Activated B cell treated with CpG ODN at 0.5 μM for 24 hours (primary cell): ENCODE results near the gene ZNF346. TPM values are rescaled to one million over a fixed set of nuclear protein-coding genes. Genes with fewer than 3 reads are reported as not detected.

Source experiments
- ATAC-seq: fragments of 200-7000 bp; cut with Tn5 transposase; one replicate; pipeline ENCODE4 v1.10.0; 2021; ENCODE audit warnings: low read depth, mild to moderate bottlenecking, moderate library complexity
- CTCF ChIA-PET: fragments of 350-600 bp; sonication (Branson Sonifier 250); formaldehyde crosslinking; loops from one replicate; lab custom pipeline; 2021; ENCODE audit warnings: antibody characterized with exemption; lab: Charles Lee
- POLR2A ChIA-PET: fragments of 350-600 bp; sonication (Branson Sonifier 250); formaldehyde crosslinking; loops from one replicate; lab custom pipeline; 2021; ENCODE audit warnings: antibody characterized with exemption; lab: Charles Lee
- DNase-seq: peaks from one replicate; pipeline ENCODE4 v3.0.0; 2022
- H3K27ac Mint-ChIP-seq: one replicate; pipeline ENCODE4 v1.8.0; 2020; ENCODE audit warnings: mixed read lengths
- H3K27me3 Mint-ChIP-seq: one replicate; pipeline ENCODE4 v1.8.0; 2021; ENCODE audit warnings: mixed read lengths
- H3K36me3 Mint-ChIP-seq: one replicate; pipeline ENCODE4 v1.8.0; 2021; ENCODE audit warnings: low read depth, mixed read lengths
- H3K4me1 Mint-ChIP-seq: one replicate; pipeline ENCODE4 v1.8.0; 2021; ENCODE audit warnings: mixed read lengths
- H3K4me3 Mint-ChIP-seq: one replicate; pipeline ENCODE4 v1.8.0; 2020; ENCODE audit warnings: mild to moderate bottlenecking, mixed read lengths
- H3K9me3 Mint-ChIP-seq: one replicate; pipeline ENCODE4 v1.8.0; 2020; ENCODE audit warnings: mixed read lengths
- CTCF ChIP-seq: fragments of 200-600 bp; IDR thresholded peaks from one replicate; pipeline ENCODE4 v1.8.0; 2022; ENCODE audit warnings: antibody characterized with exemption, mild to moderate bottlenecking
- intact Hi-C: fragments of 100-400 bp; cut with micrococcal nuclease; formaldehyde crosslinking; loops from one replicate; pipeline ENCODE4 v1.15.1; 2024
- total RNA-seq: library from RNA; stranded (reverse); gene quantifications from 2 replicates; pipeline ENCODE4 v1.2.3, GENCODE V29; 2022

Gene ZNF346
- total RNA-seq, 1 donor from 2014 or later = 31.4 TPM

- CTCF ChIA-PET = interaction anchor here (0.7 kb wide), 1 partner anchor 24 kb away, joined by 5 read pairs; no protein-coding TSS in a partner anchor
- intact Hi-C loops = no loop called here
- no peak for TF ChIP-seq CTCF
- no peak for ATAC-seq
- POLR2A ChIA-PET = interaction anchor here (1.3 kb wide), 1 partner anchor 12 kb away, joined by 4 read pairs; the partner anchor contains the start of gene NSD1
- Mint-ChIP-seq H3K4me3 (no peak overlapping the region), H3K4me1 (peaks cover 17% of the 10 kb centered on the region), H3K27me3 (no peaks in the 10 kb centered on the region), H3K36me3 (no peaks in the 10 kb centered on the region), H3K9me3 (no peaks in the 10 kb centered on the region), H3K27ac (no peak overlapping the region)
- DNase-seq = no peak
Measured at GRCh38 chr5:177122566-177122965, 100.1 kb downstream of the ZNF346 start.

- H3K36me3 Mint-ChIP-seq = no peaks in the 10 kb centered on the region
- TF ChIP-seq CTCF = no peak
- CTCF ChIA-PET = interaction anchor here (1.3 kb wide), 1 partner anchor 12 kb away, joined by 4 read pairs; no protein-coding TSS in a partner anchor
- H3K27me3 Mint-ChIP-seq = no peaks in the 10 kb centered on the region
- H3K4me1 Mint-ChIP-seq = peaks cover 24% of the 10 kb centered on the region
- peak overlapping the region; percentile 82 for H3K27ac Mint-ChIP-seq
- intact Hi-C loops = loop anchor here (1.0 kb wide), 1 partner anchor 9 kb away; the partner anchor contains the start of gene NSD1
- no peak for DNase-seq
- ATAC-seq = peak; percentile 66
- POLR2A ChIA-PET = interaction anchor here (0.7 to 1.5 kb wide), 4 partner anchors 9 to 178 kb away, joined by 3 to 24 read pairs (median 5); partner anchors contain the start of gene NSD1
- peak overlapping the region; percentile 59 for H3K4me3 Mint-ChIP-seq
- no peaks in the 10 kb centered on the region for H3K9me3 Mint-ChIP-seq
Measured at GRCh38 chr5:177123789-177124485, 101.4 kb downstream of the ZNF346 start.

GRCh38 chr5:177124486-177124991 lies 102.0 kb downstream of the ZNF346 start:
- ATAC-seq = peak; percentile 90
- Mint-ChIP-seq H3K9me3 (no peaks in the 10 kb centered on the region), H3K27ac (peak overlapping the region; percentile 82), H3K36me3 (no peaks in the 10 kb centered on the region), H3K4me3 (peak overlapping the region; percentile 59), H3K4me1 (peaks cover 30% of the 10 kb centered on the region), H3K27me3 (no peaks in the 10 kb centered on the region)
- CTCF ChIA-PET = interaction anchor here (1.3 kb wide), 1 partner anchor 13 kb away, joined by 4 read pairs; no protein-coding TSS in a partner anchor
- DNase-seq = no peak
- no peak for TF ChIP-seq CTCF
- POLR2A ChIA-PET = interaction anchor here (0.7 to 1.5 kb wide), 4 partner anchors 9 to 177 kb away, joined by 3 to 24 read pairs (median 5); partner anchors contain the start of gene NSD1
- intact Hi-C loops = loop anchor here (1.0 kb wide), 1 partner anchor 9 kb away; the partner anchor contains the start of gene NSD1

- ATAC-seq (no peak), DNase-seq (no peak)
- Mint-ChIP-seq H3K4me3 (no peak overlapping the region), H3K4me1 (peaks cover 39% of the 10 kb centered on the region), H3K27me3 (no peaks in the 10 kb centered on the region), H3K27ac (no peak overlapping the region), H3K9me3 (no peaks in the 10 kb centered on the region), H3K36me3 (no peaks in the 10 kb centered on the region)
- CTCF ChIA-PET = no interaction called here
- POLR2A ChIA-PET = interaction anchor here (0.6 kb wide), 1 partner anchor 52 kb away, joined by 3 read pairs; no protein-coding TSS in a partner anchor
- intact Hi-C loops = no loop called here
- no peak for TF ChIP-seq CTCF
Measured at GRCh38 chr5:177126771-177127170, 104.3 kb downstream of the ZNF346 start.

GRCh38 chr5:177128551-177128981 lies 106.1 kb downstream of the ZNF346 start:
- TF ChIP-seq CTCF = no peak
- no peaks in the 10 kb centered on the region for H3K27me3 Mint-ChIP-seq
- intact Hi-C loops = no loop called here
- ChIA-PET CTCF (interaction anchor here (1.3 kb wide), 2 partner anchors 15 to 16 kb away, joined by 3 to 6 read pairs; no protein-coding TSS in a partner anchor), POLR2A (interaction anchor here (0.5 to 0.8 kb wide), 2 partner anchors 9 to 19 kb away, joined by 3 to 4 read pairs; no protein-coding TSS in a partner anchor)
- H3K4me3 Mint-ChIP-seq = no peak overlapping the region
- no peak for ATAC-seq
- H3K36me3 Mint-ChIP-seq = no peaks in the 10 kb centered on the region
- peaks cover 38% of the 10 kb centered on the region for H3K4me1 Mint-ChIP-seq
- no peaks in the 10 kb centered on the region for H3K9me3 Mint-ChIP-seq
- DNase-seq = no peak
- H3K27ac Mint-ChIP-seq = peak overlapping the region; percentile 13
